Spleen (tissue), 7 donors: ENCODE measurements around the gene FAM210A.

Experiments used
- CTCF ChIP-seq, 11 experiments: fragments of 200-600 bp in 7 of 11; fragments of 450-650 bp in 4 of 11; sonication (generic) in 4 of 11; IDR thresholded peaks in 8 of 11; conservative IDR thresholded peaks in 3 of 11; 1 replicate in 7 of 11; 2 replicates in 4 of 11; pipeline versions ENCODE4 v1.4.0 to v1.8.0; 2016 to 2021; ENCODE audit warnings: antibody characterized with exemption in 11 of 11, inconsistent platforms in 4 of 11, mild to moderate bottlenecking in 1 of 11
- POLR2AphosphoS5 ChIP-seq, 3 donors: sonication (generic); formaldehyde crosslinking; IDR thresholded peaks; one replicate each; pipeline ENCODE4 v1.5.1; 2017; ENCODE audit warnings: antibody characterized with exemption in 3 of 3
- donor health status: DM: no; HTN: no; CAD: no; lungs with moderate emphysema.
- donor health status: DM: no; HTN: no; CAD: no.
- donor health status: DM: no; HTN: no; CAD: no.

- TF ChIP-seq CTCF (IDR thresholded peaks at IDR 0.05 in 8 of 11, conservative IDR thresholded peaks at IDR 0.05 in 3 of 11) (no peak), POLR2AphosphoS5 (IDR thresholded peaks at IDR 0.05) (no peak)
Measured at GRCh38 chr18:13725566-13726231, 659 bp downstream of the FAM210A start.
